SHP77 treated with DMSO at 0.1 percent for 48 hours (cell line): ENCODE data around the gene DUOX2.

Experiments
- DNase-seq: peaks from one replicate; lab custom pipeline; 2025; lab: John Stamatoyannopoulos, UW

Gene DUOX2

DNA sequence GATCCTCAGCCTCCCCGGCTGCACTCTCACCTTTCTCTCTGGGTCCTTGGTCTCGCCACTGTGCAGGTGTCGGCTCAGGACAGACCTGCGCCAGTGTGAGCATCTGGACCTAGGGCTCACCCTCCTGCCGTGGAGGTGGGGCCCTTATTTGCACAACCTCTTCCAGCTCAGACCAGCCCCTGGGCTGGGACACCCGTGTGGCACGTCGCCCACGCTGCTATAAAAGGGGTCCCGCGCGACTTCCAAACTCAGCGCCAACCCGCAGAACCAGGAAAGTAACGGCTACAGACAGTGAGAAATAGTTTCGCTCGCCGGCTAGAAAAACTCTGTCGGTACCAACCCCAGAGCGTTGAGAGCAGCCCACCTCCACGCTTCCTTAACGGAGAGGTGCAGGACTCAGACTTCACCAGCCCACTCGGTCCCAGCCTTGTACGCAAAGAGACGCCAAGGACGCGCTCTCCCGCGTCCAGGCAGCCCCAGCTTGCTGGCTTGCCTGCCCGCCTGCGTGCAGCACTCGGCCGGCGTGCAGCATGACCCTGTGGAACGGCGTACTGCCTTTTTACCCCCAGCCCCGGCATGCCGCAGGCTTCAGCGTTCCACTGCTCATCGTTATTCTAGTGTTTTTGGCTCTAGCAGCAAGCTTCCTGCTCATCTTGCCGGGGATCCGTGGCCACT is at the start of gene DUOX2, which contains the start of gene DUOXA2:
DUOX2 (minus strand) TSS at position 97 of the 675 bp plus-strand sequence. CDS start 761 bp downstream, outside the sequence.
DUOXA2 (plus strand) TSS at position 251 of the 675 bp plus-strand sequence; CDS start at position 531, 280 bp downstream.
- DNase-seq = no peak

DNA sequence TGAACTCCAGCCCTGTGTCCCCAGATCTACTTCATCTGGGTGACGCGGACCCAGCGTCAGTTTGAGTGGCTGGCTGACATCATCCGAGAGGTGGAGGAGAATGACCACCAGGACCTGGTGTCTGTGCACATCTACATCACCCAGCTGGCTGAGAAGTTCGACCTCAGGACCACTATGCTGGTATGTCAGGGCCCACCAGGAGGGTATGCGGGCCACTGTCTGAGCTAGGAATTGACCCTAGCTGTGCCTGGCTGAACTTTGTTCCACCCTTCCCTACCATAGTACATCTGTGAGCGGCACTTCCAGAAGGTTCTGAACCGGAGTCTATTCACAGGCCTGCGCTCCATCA is 49.5 kb upstream of the DUOX2 start:
- DNase-seq = no peak

DNA sequence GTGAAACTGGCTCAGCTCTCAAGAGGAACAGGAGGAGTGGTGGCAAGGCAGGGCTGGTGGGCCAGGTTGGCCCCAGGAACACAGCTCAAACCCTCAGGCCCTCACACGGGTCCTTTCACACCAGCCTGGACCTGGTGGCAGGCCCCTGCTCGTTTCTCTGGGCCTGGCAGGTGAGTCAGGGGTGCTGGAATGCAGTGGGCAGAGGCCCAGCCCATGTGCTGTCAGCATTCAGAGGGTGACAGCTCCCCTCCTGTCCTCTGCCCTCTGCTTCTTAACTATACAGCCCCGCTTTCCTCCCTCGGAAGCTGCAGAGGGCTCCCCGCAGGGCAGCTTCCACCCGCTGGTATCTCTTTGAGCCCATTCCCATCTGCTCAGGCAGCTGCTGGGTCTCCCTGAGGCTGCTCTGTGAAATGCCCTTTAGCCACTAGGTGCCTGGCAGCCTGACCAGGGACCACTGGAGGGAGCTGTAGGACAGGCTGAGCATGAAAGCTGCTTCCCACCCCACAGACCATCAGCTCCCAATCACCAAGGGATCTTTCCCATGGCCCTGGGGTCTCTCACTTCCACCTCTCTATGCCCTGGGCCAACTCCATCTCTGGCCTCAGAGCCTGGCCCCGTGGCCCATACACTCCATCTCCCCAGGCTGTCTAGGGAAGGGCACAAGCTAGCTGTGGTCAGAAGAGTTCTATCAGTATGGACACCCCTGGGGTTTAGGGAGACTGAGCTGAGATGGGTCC is 49.0 kb upstream of the DUOX2 start:
- peak; percentile 57 for DNase-seq

DNA sequence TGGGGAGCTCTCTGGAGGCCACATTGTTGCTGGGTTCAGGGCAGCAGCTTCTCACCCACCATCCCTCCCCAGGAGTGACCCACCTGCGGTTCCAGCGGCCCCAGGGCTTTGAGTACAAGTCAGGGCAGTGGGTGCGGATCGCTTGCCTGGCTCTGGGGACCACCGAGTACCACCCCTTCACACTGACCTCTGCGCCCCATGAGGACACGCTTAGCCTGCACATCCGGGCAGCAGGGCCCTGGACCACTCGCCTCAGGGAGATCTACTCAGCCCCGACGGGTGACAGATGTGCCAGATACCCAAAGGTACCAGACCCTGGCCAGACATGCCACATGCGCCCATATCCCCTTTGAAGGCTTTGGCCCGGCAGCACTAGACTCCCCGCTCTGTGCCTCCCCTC is 47.7 kb upstream of the DUOX2 start:
- DNase-seq = no peak

DNA sequence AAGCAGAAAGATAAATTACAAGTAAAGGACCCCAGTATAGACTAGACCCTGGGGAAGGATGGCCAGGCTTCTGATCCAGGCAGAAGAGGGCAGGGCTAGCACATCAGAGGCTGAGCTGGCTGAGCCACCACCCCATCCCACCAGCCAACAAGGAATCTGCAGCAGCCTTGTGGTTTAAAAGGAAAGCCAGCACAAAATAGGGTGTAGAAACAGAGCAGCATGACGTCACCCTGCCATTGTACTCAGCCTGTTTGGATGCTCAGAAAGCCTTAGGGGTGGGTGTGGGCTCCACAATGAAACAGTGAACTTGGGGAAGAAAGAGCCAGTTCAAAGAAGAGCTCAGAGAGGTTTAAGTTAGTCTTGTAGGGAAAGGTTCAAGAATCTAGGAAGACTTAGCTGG is 44.0 kb upstream of the DUOX2 start:
- no peak for DNase-seq

DNA sequence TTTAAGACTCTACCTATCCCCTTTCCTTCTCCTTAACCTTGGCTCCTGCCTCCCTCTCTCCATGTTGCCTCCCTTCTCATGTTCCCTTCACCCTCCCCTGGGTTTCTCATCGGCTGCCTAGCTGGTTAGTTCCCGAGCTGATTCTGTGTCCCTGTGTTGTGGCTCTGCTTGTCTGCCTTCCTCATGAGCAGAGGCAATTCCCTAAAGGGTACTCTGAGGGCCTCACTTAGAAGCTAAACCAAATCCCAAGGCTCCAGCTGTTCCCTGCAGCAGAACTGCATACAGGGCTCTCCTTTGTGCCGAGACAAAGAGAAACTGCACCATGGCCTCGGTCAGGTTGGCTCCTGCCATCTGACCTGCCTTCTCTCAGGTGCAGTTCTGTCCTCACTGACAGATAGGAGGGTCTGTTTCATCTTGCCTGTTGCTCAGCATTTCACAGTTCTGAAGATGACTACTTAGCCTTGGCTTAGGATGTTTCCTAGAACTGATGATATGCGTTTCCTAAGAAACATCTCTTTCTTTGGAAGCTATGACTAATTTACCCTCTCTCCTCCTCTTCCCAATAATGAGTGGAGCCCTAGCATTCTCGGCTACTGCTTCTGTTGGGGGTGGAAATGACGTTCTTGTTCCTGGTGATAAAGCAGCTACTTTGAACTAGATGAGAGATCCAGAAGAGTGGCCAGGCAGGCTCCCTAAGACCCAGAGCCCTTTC is 42.9 kb upstream of the DUOX2 start:
- no peak for DNase-seq

DNA sequence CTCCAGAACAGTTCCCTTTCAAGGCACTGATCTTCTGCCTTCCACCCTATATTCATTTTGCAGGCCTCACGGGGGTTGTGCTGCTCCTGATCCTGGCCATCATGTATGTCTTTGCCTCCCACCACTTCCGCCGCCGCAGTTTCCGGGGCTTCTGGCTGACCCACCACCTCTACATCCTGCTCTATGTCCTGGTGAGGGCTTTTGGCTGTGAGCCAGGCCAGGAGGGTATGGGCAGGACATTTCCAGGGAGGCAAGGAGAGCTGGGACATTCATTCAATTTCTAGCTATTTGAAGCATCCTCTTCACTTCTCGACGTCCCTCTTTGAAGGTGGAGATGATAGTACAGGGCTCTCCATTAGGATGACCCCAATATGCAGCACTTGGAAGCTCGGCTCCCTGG is 41.8 kb upstream of the DUOX2 start:
- no peak for DNase-seq

DNA sequence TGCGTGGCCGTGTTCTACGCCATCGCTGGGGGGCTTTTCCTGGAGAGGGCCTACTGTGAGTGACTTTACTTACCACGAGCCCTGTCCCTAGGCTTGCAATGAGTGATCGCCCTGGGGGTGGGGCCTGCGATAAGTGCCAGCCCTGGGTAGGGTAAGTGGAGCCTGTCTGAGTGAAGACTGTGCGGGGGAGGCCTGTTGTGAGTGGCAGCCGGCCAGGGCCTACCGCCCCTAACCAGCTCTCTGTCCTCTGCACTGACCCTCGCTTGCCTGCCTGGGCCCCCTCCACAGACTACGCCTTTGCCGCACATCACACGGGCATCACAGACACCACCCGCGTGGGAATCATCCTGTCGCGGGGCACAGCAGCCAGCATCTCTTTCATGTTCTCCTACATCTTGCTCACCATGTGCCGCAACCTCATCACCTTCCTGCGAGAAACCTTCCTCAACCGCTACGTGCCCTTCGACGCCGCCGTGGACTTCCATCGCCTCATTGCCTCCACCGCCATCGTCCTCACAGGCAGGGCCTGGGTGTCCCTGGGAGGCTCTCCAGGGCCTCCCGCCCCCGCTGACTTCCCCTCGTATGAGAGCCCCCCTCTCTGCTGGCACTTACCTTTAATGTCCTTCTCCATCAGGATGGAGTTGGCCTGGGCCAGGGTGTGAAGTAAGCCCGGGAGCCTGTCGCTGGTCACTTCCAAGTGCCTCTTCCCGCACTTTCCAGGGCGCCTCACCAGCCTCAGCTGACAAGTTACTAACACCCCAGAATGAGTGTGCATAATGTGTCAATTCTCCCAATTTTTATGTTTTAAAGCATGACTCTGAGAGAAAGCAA is 38.2 kb upstream of the DUOX2 start:
- no peak for DNase-seq

DNA sequence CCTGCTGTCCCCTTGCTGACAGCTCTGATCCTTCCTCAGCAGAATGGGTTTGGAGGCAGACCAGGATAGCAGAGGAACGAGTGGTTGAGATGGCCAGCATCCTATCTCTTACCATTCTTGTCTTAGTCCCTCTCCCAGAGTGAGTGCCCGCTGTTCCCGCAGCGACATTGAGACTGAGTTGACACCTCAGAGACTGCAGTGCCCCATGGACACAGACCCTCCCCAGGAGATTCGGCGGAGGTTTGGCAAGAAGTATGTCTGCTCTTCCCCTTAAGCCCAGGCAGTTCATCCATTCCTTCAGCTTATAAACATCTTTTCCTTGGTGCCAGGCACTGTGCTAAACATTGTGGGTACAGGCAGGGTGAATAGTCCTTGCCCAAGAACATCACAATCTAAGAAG is 37.0 kb upstream of the DUOX2 start:
- no peak for DNase-seq

DNA sequence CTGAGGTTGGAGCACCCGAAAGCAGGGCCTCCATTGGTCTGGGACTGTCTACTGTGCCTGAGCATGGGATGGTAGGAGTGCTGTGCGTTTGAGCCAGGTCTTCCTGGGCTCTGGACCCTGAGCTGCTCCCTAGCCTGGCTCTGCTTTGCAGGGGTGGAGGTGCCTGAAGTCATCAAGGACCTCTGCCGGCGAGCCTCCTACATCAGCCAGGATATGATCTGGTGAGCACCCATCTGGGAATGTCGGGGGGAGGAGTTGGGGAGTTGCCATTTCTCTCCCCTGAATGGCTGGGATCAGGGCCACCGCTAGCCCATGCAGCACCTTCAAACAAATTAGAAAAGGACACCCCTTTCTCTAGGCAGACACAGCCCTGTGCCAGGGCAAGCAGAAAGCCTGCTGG is 36.5 kb upstream of the DUOX2 start:
- no peak for DNase-seq

DNA sequence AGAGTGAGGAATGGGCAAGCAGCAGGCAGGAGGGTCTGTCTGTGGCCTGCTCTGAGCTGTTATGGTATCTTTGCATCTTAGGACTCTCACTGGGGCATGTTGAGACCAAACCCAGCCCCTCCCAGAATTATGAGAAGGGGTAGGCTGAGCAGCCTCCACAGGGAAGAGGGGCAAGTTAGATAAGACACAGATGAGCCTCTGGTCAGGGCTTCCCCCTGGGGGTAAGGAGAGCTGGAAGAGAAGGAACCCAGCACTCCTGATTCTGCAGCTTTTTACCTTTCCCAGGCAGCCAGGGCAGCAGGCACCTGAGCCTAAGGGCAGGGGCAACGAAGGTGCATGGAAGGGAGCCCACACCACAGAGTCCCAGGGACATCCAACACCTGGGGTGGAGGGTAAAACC is 35.1 kb upstream of the DUOX2 start:
- no peak for DNase-seq

DNA sequence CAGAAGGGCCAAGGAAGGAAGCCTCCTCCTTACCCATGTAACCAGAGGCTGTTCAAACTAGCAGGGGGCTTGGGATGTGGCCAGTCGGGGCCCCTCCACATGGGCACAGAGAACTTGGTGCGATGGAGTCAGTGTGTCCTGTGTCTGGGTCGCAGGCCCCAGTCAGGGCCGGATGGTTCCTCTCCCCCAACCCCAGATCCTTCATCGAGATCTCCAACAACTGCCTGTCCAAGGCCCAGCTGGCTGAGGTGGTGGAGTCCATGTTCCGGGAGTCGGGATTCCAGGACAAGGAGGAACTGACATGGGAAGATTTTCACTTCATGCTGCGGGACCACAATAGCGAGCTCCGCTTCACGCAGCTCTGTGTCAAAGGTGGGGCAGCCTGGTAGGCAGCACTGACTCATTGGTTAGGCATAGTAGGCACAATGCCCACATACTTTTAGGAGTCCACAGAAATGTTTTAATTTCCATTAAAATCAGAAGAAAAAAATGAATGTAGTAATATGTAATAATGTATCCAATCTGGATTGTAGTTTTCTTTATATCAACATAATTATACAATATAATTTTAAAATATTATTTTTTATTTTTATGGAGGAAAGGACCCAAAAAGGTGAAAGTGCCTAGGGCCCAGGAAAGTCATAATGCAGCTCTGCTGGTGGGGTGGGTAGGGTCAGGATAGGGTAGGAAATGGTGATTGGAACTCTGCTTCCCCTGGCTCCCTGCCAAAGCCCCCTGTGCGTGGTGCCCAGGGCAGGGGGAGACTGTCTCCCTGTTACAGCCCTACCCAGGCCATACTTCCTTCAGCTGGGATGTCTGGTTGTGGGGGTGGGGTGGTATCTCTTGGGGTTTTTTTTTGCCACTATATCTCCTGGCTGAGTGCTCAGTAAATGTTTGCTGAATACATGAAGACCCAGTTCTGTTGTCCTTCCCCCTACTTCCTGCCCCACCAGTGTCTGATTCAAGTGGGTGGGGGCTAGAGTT is 34.4 kb upstream of the DUOX2 start:
- no peak for DNase-seq

DNA sequence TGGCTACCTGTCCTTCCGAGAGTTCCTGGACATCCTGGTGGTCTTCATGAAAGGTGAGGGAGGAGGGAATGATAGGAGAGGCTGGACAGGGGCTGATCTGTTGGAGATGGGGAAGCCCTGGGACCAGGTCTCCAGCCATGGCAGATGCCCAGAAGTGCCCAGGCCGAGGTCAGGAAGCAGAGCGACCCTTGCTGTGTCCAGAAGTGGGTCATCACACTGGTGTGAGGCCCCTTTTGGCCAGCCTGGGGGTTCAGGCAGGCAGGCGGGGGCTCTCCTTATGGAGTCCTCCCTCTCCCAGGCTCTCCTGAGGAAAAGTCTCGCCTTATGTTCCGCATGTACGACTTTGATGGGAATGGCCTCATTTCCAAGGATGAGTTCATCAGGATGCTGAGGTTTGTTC is 33.6 kb upstream of the DUOX2 start:
- no peak for DNase-seq

DNA sequence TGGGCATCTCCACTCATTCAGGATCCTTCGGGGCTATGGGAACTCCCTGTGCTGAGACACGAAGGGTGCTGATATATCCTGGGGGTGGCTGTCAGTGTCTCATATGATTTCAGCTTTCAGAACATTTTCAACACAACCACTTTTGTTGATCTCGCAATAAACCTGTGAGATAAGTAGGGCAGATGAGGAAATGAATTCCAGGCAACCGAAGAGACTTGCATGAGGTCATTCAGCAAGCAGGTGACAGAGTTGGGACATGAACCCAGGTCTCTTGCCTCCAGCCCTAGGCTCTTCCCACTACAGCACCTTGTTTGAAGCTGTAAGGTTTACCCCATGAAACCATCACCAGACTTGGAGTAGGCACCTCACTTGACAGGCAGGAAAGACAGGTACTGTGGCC is 32.4 kb upstream of the DUOX2 start:
- no peak for DNase-seq

DNA sequence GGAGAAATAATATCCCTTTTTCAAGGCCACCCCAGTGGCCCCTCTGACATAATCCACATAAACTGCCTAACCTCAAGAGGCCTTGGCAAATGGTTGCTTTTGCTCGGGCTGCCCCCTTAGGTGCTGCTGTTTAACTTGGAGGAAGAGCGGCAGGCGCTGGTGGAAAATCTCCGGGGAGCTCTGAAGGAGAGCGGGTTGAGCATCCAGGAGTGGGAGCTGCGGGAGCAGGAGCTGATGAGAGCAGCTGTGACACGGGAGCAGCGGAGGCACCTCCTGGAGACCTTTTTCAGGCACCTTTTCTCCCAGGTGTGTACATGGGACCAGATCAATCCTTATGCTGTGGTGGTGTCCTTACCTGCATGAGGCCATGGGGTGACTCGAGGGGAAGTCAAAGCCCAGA is 30.8 kb upstream of the DUOX2 start:
- DNase-seq = no peak

DNA sequence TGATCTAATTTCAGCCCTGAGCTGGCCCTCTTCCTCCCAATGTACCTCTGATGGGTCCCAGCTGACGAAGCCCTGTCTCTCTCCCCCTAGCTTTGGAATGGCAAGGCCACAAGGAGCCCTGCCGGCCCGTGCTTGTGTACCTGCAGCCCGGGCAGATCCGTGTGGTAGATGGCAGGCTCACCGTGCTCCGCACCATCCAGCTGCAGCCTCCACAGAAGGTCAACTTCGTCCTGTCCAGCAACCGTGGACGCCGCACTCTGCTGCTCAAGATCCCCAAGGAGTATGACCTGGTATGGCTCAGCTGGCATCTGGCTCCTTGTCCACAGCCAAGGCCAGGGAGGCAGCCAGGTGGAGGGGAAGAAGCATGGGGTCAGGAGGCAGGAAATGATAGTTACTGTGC is 30.0 kb upstream of the DUOX2 start:
- no peak for DNase-seq

DNA sequence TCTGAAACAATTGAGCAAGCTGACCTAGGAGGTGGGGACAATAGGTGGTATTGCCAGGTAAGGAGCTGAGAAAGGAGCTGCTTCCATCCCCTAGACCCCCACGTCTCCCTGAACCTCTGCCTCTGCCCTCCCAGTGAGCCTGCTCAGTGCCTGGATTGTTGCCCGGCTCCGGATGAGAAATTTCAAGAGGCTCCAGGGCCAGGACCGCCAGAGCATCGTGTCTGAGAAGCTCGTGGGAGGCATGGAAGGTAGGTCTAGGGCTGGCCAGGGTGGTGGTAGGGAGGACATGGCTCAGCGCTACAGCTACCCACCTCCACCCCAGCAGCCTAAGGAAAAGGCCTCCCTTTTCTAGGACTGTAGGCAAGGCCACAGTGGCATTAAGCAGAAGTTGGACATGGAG is 29.1 kb upstream of the DUOX2 start:
- no peak for DNase-seq

DNA sequence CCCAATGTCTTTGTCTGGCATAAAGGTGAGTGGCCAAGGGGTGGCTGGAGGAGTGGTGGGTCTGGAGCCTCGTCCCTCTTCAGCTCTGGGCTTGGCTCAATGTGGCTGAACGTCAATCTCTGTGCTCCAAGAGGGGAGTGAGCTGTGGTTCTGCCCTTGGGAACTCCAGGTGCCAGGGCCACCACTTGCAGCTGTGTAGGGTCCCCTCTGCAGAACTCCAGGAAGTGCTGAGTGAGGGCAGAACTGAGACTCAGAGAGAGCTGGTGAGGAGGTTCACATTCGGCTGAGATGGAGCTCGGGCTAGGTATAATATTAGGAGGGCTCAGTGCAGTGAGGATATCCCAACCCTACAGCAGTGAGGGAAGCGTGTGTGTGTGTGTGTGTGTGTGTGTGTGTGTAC is 27.4 kb upstream of the DUOX2 start:
- no peak for DNase-seq

DNA sequence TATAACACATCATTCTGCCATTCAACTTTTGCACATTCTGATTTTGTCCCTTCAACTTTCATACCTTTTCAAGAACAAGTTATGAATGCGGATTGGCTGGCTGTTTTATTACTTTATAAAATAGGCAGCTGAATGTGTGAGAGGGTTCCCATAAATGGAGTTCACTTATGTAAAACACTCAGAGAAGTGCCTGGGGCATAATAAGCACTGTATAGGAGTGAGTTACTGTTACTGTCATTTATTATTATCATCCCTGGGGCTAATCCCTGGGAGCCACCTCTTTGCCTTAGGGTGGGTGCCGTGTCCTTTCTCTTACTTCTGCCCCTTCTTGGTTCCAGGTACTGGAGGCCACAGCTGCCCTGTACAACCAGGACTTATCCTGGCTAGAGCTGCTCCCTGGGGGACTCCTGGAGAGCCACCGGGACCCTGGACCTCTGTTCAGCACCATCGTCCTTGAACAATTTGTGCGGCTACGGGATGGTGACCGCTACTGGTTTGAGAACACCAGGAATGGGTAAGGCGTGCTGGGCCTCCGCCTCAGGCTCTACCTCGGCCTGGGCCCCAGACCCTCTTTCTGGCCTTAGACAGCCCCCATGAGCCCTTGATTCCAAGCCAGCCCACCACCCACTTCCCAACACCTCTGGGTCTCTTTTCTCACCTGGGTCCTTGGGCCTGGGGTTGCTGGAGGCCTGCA is 26.7 kb upstream of the DUOX2 start:
- DNase-seq = no peak

DNA sequence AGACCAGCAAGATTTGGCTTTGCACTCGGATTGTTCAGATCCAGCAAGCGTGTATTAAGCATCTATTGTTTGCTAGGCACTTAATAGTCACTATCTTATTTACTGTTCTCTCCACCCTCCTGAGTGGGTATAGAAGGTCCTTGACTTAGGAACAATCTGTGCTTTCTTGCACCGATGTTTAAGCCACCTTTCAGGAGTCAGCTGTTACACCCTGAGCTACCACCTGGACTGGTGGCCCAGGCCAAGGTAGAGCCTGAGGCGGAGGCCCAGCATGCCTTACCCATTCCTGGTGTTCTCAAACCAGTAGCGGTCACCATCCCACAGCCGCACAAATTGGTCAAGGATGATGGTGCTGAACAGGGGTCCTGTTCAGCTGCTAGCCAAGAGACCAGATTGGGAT is 25.8 kb upstream of the DUOX2 start:
- DNase-seq = no peak
